H9 (cell line): Measurements from ENCODE around the gene ZSCAN31. TPM values are rescaled to one million over a fixed set of nuclear protein-coding genes. Genes with fewer than 3 reads are reported as not detected.

Experiments
- DNase-seq: peaks from one replicate; pipeline ENCODE4 v3.0.0-alpha.2; 2017
- H2AFZ ChIP-seq: one replicate; pipeline ENCODE4 v1.6.1; 2013; ENCODE audit warnings: mild to moderate bottlenecking, low read length, control low read depth, moderate library complexity
- H2AK5ac ChIP-seq: 2 replicates; pipeline ENCODE4 v1.6.1; 2013; ENCODE audit warnings: low read length, control low read depth, mixed read lengths; ENCODE audit not compliant: insufficient read length
- H2BK120ac ChIP-seq: one replicate; pipeline ENCODE4 v1.6.1; 2013; ENCODE audit warnings: low read depth, mild to moderate bottlenecking, low read length, control low read depth, inconsistent platforms; ENCODE audit not compliant: poor library complexity, severe bottlenecking
- H2BK12ac ChIP-seq: 2 replicates; pipeline ENCODE4 v1.6.1; 2013; ENCODE audit warnings: low read length, control low read depth, mixed read lengths, low read depth; ENCODE audit not compliant: insufficient read length
- H2BK15ac ChIP-seq: 2 replicates; pipeline ENCODE4 v1.6.1; 2013; ENCODE audit warnings: low read depth, low read length, control low read depth
- H2BK20ac ChIP-seq: one replicate; pipeline ENCODE4 v1.6.1; 2013; ENCODE audit warnings: low read depth, mild to moderate bottlenecking, low read length, control low read depth, inconsistent platforms; ENCODE audit not compliant: poor library complexity, severe bottlenecking
- H2BK5ac ChIP-seq: 2 replicates; pipeline ENCODE4 v1.6.1; 2013; ENCODE audit warnings: low read length, control low read depth, mixed read lengths; ENCODE audit not compliant: insufficient read length
- H3K14ac ChIP-seq: 2 replicates; pipeline ENCODE4 v1.6.1; 2013; ENCODE audit warnings: low read length, control low read depth; ENCODE audit not compliant: insufficient read depth
- H3K18ac ChIP-seq: 2 replicates; pipeline ENCODE4 v1.6.1; 2013; ENCODE audit warnings: low read depth, mild to moderate bottlenecking, mixed read lengths, low read length, control low read depth; ENCODE audit not compliant: insufficient read length
- H3K23ac ChIP-seq: 2 replicates; pipeline ENCODE4 v1.6.1; 2013; ENCODE audit warnings: low read length, control low read depth, mixed read lengths, low read depth; ENCODE audit not compliant: insufficient read length
- H3K23me2 ChIP-seq: 2 replicates; pipeline ENCODE4 v1.6.1; 2013; ENCODE audit warnings: low read depth, mild to moderate bottlenecking, mixed read lengths, low read length, control low read depth; ENCODE audit not compliant: insufficient read length, poor library complexity, severe bottlenecking
- H3K27ac ChIP-seq: 2 replicates; pipeline ENCODE4 v1.5.1; 2013; ENCODE audit warnings: low read length, control low read depth, mixed read lengths, low read depth; ENCODE audit not compliant: insufficient read length
- H3K27me3 ChIP-seq: 2 replicates; pipeline ENCODE4 v1.6.1; 2013; ENCODE audit warnings: low read length, control low read depth, inconsistent platforms; ENCODE audit not compliant: insufficient read depth
- H3K4ac ChIP-seq: 2 replicates; pipeline ENCODE4 v1.6.1; 2013; ENCODE audit warnings: low read depth, mild to moderate bottlenecking, control low read depth, inconsistent platforms, low read length, moderate library complexity
- H3K4me1 ChIP-seq: 2 replicates; pipeline ENCODE4 v1.6.1; 2013; ENCODE audit warnings: low read length, control low read depth, inconsistent platforms; ENCODE audit not compliant: insufficient read depth
- H3K4me2 ChIP-seq: 2 replicates; pipeline ENCODE4 v1.6.1; 2013; ENCODE audit warnings: low read length, control low read depth, mixed read lengths; ENCODE audit not compliant: insufficient read length, insufficient read depth
- H3K56ac ChIP-seq: 2 replicates; pipeline ENCODE4 v1.6.1; 2013; ENCODE audit warnings: low read depth, mild to moderate bottlenecking, mixed read lengths, low read length, control low read depth; ENCODE audit not compliant: insufficient read length
- H3K79me1 ChIP-seq: 2 replicates; pipeline ENCODE4 v1.6.1; 2013; ENCODE audit warnings: low read depth, mild to moderate bottlenecking, moderate library complexity, low read length, control low read depth, inconsistent platforms; ENCODE audit not compliant: insufficient read depth, poor library complexity, severe bottlenecking
- H3K79me2 ChIP-seq: 2 replicates; pipeline ENCODE4 v1.6.1; 2013; ENCODE audit warnings: low read length, control low read depth, inconsistent platforms; ENCODE audit not compliant: insufficient read depth
- H3K9ac ChIP-seq: 2 replicates; pipeline ENCODE4 v1.6.1; 2013; ENCODE audit warnings: low read length, control low read depth, mixed read lengths; ENCODE audit not compliant: insufficient read length; ENCODE audit errors: extremely low read depth
- H3K9me3 ChIP-seq: one replicate; pipeline ENCODE4 v1.6.1; 2013; ENCODE audit warnings: low read depth, low read length, inconsistent platforms; ENCODE audit not compliant: control insufficient read depth
- H3T11ph ChIP-seq: one replicate; pipeline ENCODE4 v1.6.1; 2013; ENCODE audit warnings: mild to moderate bottlenecking, low read length, control low read depth, inconsistent platforms
- H4K20me1 ChIP-seq: one replicate; pipeline ENCODE4 v1.6.1; 2013; ENCODE audit not compliant: control insufficient read depth, insufficient read length, insufficient read depth
- H4K5ac ChIP-seq: 2 replicates; pipeline ENCODE4 v1.6.1; 2013; ENCODE audit warnings: low read depth, mild to moderate bottlenecking, mixed read lengths, low read length, control low read depth; ENCODE audit not compliant: insufficient read length
- H4K8ac ChIP-seq: replicated peaks from 2 replicates; pipeline ENCODE4 v1.6.1; 2013; ENCODE audit warnings: low read length, control low read depth, mixed read lengths, low read depth; ENCODE audit not compliant: insufficient read length
- H4K91ac ChIP-seq: 2 replicates; pipeline ENCODE4 v1.6.1; 2013; ENCODE audit warnings: low read depth, mild to moderate bottlenecking, moderate library complexity, mixed read lengths, low read length, control low read depth; ENCODE audit not compliant: insufficient read length
- H3K27ac Mint-ChIP-seq, 3 experiments: 2 replicates in 2 of 3; 3 replicates in 1 of 3; pipeline ENCODE4 v1.8.0; 2020 to 2021; ENCODE audit warnings: mixed read lengths in 3 of 3, mild to moderate bottlenecking in 1 of 3, moderate library complexity in 1 of 3
- H3K27me3 Mint-ChIP-seq: 2 replicates; pipeline ENCODE4 v1.8.0; 2021; ENCODE audit warnings: low read depth, mild to moderate bottlenecking, moderate library complexity, mixed read lengths
- H3K36me3 Mint-ChIP-seq, 3 experiments: 2 replicates in 2 of 3; 3 replicates in 1 of 3; pipeline ENCODE4 v1.8.0; 2020 to 2021; ENCODE audit warnings: low read depth in 3 of 3, mixed read lengths in 3 of 3; ENCODE audit not compliant: insufficient read depth in 1 of 3
- H3K4me1 Mint-ChIP-seq, 2 experiments: 2 replicates each; pipeline ENCODE4 v1.8.0; 2020; ENCODE audit warnings: mixed read lengths in 2 of 2
- H3K4me3 Mint-ChIP-seq, 2 experiments: 2 replicates in 1 of 2; 3 replicates in 1 of 2; pipeline ENCODE4 v1.8.0; 2020 to 2021; ENCODE audit warnings: mild to moderate bottlenecking in 2 of 2, mixed read lengths in 2 of 2, moderate library complexity in 1 of 2
- H3K9me3 Mint-ChIP-seq, 2 experiments: 2 replicates in 1 of 2; 3 replicates in 1 of 2; pipeline ENCODE4 v1.8.0; 2020; ENCODE audit warnings: mild to moderate bottlenecking in 2 of 2, mixed read lengths in 2 of 2, moderate library complexity in 1 of 2
- CTCF ChIP-seq: fragments of 200-600 bp; sonication (generic); conservative IDR thresholded peaks from 3 replicates; pipeline ENCODE4 v1.8.0; 2021; ENCODE audit warnings: antibody characterized with exemption, mild to moderate bottlenecking
- WGBS: extraction: QIAGEN DNeasy Blood & Tissue Kit; methylation state at CpG from one replicate; pipeline ENCODE4 v1.1.7; 2013; ENCODE audit warnings: missing lambda C conversion rate, low lambda C conversion rate, mixed read lengths; ENCODE audit not compliant: insufficient read length; ENCODE audit errors: extremely low coverage; 5-methylcytosine and 5-hydroxymethylcytosine counted together
- total RNA-seq: library from RNA; stranded (reverse); gene quantifications from 2 replicates; pipeline ENCODE4 v1.2.1, GENCODE V29; 2021

The ZSCAN31 gene
- total RNA-seq, 1 experiment from 2014 or later: 7.1 TPM

- Mint-ChIP-seq H3K27ac (no peak overlapping the region; a peak in 1 of 7 replicates), H3K36me3 (peaks cover 0 to 3% (median 2%) of the 10 kb centered on the region in 3 experiments; a peak in 4 of 7 replicates), H3K27me3 (peaks cover 27% of the 10 kb centered on the region), H3K9me3 (no peaks in the 10 kb centered on the region; a peak in 2 of 5 replicates), H3K4me1 (peaks cover 13 to 18% of the 10 kb centered on the region in 2 experiments), H3K4me3 (no peak overlapping the region; a peak in 1 of 5 replicates)
- no CpG with 5 or more reads among the region's 2 CpGs for WGBS
- H2BK20ac ChIP-seq: no peak overlapping the region
- peaks cover 6% of the 10 kb centered on the region for H3K79me1 ChIP-seq
- no peak overlapping the region for H4K5ac ChIP-seq
- peaks cover 3% of the 10 kb centered on the region; the same call in 1 of the 2 replicates for H3K79me2 ChIP-seq
- no peak overlapping the region for H3K23ac ChIP-seq
- TF ChIP-seq CTCF: no peak
- H3K4me1 ChIP-seq: peaks cover 3% of the 10 kb centered on the region; the same call in 1 of the 2 replicates
- no peak overlapping the region for H2BK120ac ChIP-seq
- H4K91ac ChIP-seq: no peak overlapping the region
- H3K27ac ChIP-seq: no peak overlapping the region
- no peaks in the 10 kb centered on the region for H4K20me1 ChIP-seq
- DNase-seq: no peak
- H3K4ac ChIP-seq: no peak overlapping the region
- H2AK5ac ChIP-seq: no peak overlapping the region
- no peak overlapping the region for H3K14ac ChIP-seq
- no peak overlapping the region for H2BK15ac ChIP-seq
- H3T11ph ChIP-seq: no peak overlapping the region
- H2BK5ac ChIP-seq: no peak overlapping the region
- H2BK12ac ChIP-seq: no peak overlapping the region
- no peaks in the 10 kb centered on the region; the same call in 1 of the 2 replicates for H3K27me3 ChIP-seq
- no peak overlapping the region for H4K8ac ChIP-seq
- H3K9ac ChIP-seq: no peak overlapping the region
- no peak overlapping the region for H3K18ac ChIP-seq
- no peaks in the 10 kb centered on the region for H3K9me3 ChIP-seq
- peaks cover 8% of the 10 kb centered on the region for H3K23me2 ChIP-seq
- H3K56ac ChIP-seq: no peak overlapping the region
- no peak overlapping the region for H2AFZ ChIP-seq
- no peak overlapping the region for H3K4me2 ChIP-seq
Observed at GRCh38 chr6:28347119-28347518, 11.2 kb upstream of the ZSCAN31 start.
